K562 (cell line): Measurements from ENCODE around the gene LMBR1. TPM values are rescaled to one million over a fixed set of nuclear protein-coding genes. Genes with fewer than 3 reads are reported as not detected.

Experiments used
- ARID1B ChIP-seq: fragments of 450-650 bp; IDR thresholded peaks from 2 replicates; pipeline ENCODE4 v1.6.1; 2016; ENCODE audit warnings: antibody characterized with exemption, mild to moderate bottlenecking, inconsistent platforms
- ARID3A ChIP-seq: IDR thresholded peaks from 2 replicates; pipeline ENCODE4 v1.6.1; 2012; ENCODE audit warnings: low read depth, low read length, improper control_type of control experiment, borderline replicate concordance
- ARID3B ChIP-seq: fragments of 250-450 bp; sonication (Bioruptor Pico); IDR thresholded peaks from 2 replicates; pipeline ENCODE4 v1.4.0; 2020; ENCODE audit warnings: borderline replicate concordance
- ASH1L ChIP-seq: fragments of 450-650 bp; IDR thresholded peaks from 2 replicates; pipeline ENCODE4 v1.6.1; 2018; ENCODE audit warnings: borderline replicate concordance, mild to moderate bottlenecking, low read depth; ENCODE audit not compliant: partially characterized antibody
- CREB1 ChIP-seq, 2 experiments: sonication (generic) in 1 of 2; formaldehyde crosslinking in 1 of 2; IDR thresholded peaks; 2 replicates each; pipeline versions ENCODE4 v1.6.1 to v1.8.0; 2012 to 2022; ENCODE audit warnings: inconsistent platforms in 1 of 2, mild to moderate bottlenecking in 1 of 2, missing genetic modification reagents in 1 of 2, moderate library complexity in 1 of 2
- EP300 ChIP-seq: IDR thresholded peaks from 2 replicates; pipeline ENCODE4 v1.6.1; 2012; ENCODE audit warnings: low read length, improper control_type of control experiment
- FOXK1 ChIP-seq: sonication (generic); formaldehyde crosslinking; IDR thresholded peaks from 2 replicates; pipeline ENCODE4 v1.8.0; 2022; ENCODE audit warnings: missing genetic modification reagents, mild to moderate bottlenecking, borderline replicate concordance
- HMBOX1 ChIP-seq: sonication (generic); IDR thresholded peaks from 2 replicates; pipeline ENCODE4 v1.6.1; 2016
- KDM2B ChIP-seq: fragments of 250-450 bp; sonication (Bioruptor Pico); IDR thresholded peaks from 2 replicates; pipeline ENCODE4 v1.8.0; 2021; ENCODE audit warnings: mild to moderate bottlenecking, moderate library complexity
- KDM5B ChIP-seq: fragments of 200-600 bp; sonication (generic); IDR thresholded peaks from 2 replicates; pipeline ENCODE4 v1.6.1; 2012; ENCODE audit warnings: low read depth, mild to moderate bottlenecking, moderate library complexity, low read length, control low read depth, inconsistent platforms; ENCODE audit not compliant: insufficient replicate concordance
- KLF16 ChIP-seq: IDR thresholded peaks from 2 replicates; pipeline ENCODE4 v1.6.1; 2016; ENCODE audit warnings: antibody characterized with exemption
- L3MBTL2 ChIP-seq: fragments of 450-650 bp; IDR thresholded peaks from 2 replicates; pipeline ENCODE4 v1.6.1; 2016; ENCODE audit warnings: mild to moderate bottlenecking, moderate library complexity
- MAFK ChIP-seq: IDR thresholded peaks from 2 replicates; pipeline ENCODE4 v1.6.1; 2011; ENCODE audit warnings: low read length, improper control_type of control experiment
- MIER1 ChIP-seq: fragments of 450-650 bp; IDR thresholded peaks from 2 replicates; pipeline ENCODE4 v1.6.1; 2016; ENCODE audit warnings: antibody characterized with exemption, mild to moderate bottlenecking, low read depth
- MYBL2 ChIP-seq, 2 experiments: fragments of 450-650 bp in 1 of 2; sonication (generic) in 1 of 2; formaldehyde crosslinking in 1 of 2; IDR thresholded peaks; 2 replicates each; pipeline versions ENCODE4 v1.6.1 to v1.8.1; 2017 to 2022; ENCODE audit warnings: borderline replicate concordance in 1 of 2, inconsistent platforms in 1 of 2, low read depth in 1 of 2, mild to moderate bottlenecking in 1 of 2, missing genetic modification reagents in 1 of 2, moderate library complexity in 1 of 2
- PURB ChIP-seq: sonication (generic); formaldehyde crosslinking; IDR thresholded peaks from 2 replicates; pipeline ENCODE4 v1.9.0; 2021; ENCODE audit warnings: low read depth, mild to moderate bottlenecking, missing genetic modification reagents
- TAF1 ChIP-seq: IDR thresholded peaks from 2 replicates; pipeline ENCODE4 v1.6.1; 2011; ENCODE audit warnings: mild to moderate bottlenecking, low read length, moderate library complexity; ENCODE audit not compliant: insufficient read depth, control insufficient read depth, severe bottlenecking; ENCODE audit errors: extremely low read depth
- TCF3 ChIP-seq: sonication (generic); formaldehyde crosslinking; IDR thresholded peaks from 2 replicates; pipeline ENCODE4 v1.4.0; 2020; ENCODE audit warnings: mild to moderate bottlenecking, missing genetic modification reagents
- ZBTB34 ChIP-seq: fragments of 250-450 bp; sonication (Bioruptor Pico); IDR thresholded peaks from 2 replicates; pipeline ENCODE4 v1.8.0; 2021; ENCODE audit warnings: mild to moderate bottlenecking, moderate library complexity
- ZNF12 ChIP-seq: sonication (generic); formaldehyde crosslinking; IDR thresholded peaks from 2 replicates; pipeline ENCODE4 v1.4.0; 2020; ENCODE audit warnings: mild to moderate bottlenecking, missing genetic modification reagents
- polyA plus RNA-seq, 8 experiments: library from polyadenylated mRNA; depleted of rRNA in 4 of 8; stranded (reverse) in 5 of 8; unstranded in 3 of 8; fragments of >200 nt; fragmentation: Nextera tagmentation in 2 of 8; fragmentation: Illumina TruSeq in 1 of 8; extraction: Ambion mirVana in 2 of 8; extraction: Trizol in 1 of 8; gene quantifications; 2 replicates each; pipeline versions ENCODE4 v1.2.1 to v1.2.3, GENCODE V29; 2011 to 2014; ENCODE audit warnings: inconsistent platforms in 1 of 8, missing spikeins in 1 of 8
- total RNA-seq, 7 experiments: library from RNA; depleted of rRNA in 6 of 7; stranded (reverse); fragments of >200 nt in 6 of 7; fragmentation: Illumina TruSeq in 2 of 7; extraction: Trizol in 2 of 7; gene quantifications; 2 replicates each; pipeline versions ENCODE4 v1.2.1 to v1.2.3, GENCODE V29; 2011 to 2021; ENCODE audit warnings: low replicate concordance in 1 of 7

Gene LMBR1
- total and polyA plus RNA-seq, 9 of the 15 experiments (the other 6 are each of a cell fraction or from before 2014, with no cell fraction given) = 7.7 to 90.0 (median 59.9) TPM

GRCh38 chr7:156638443-156639077 is 254.4 kb downstream of the LMBR1 start (continued):
- no peak for TF ChIP-seq ZBTB34 (CRISPR knock-in tag)
- TF ChIP-seq MIER1 = 0 out of 2 replicates have a peak, but pooled peaks have one; percentile 51
- TF ChIP-seq KLF16 = peak; percentile 69
- no peak for TF ChIP-seq ASH1L
- TF ChIP-seq ZNF12 (CRISPR knock-in tag) = no peak
- TF ChIP-seq ARID1B = peak; percentile 56; the same call in 1 of the 2 replicates
- no peak for TF ChIP-seq MAFK
- TF ChIP-seq ARID3B (CRISPR knock-in tag) = no peak
- no peak for TF ChIP-seq KDM2B (CRISPR knock-in tag)
- TF ChIP-seq EP300 = no peak; the same call in 1 of the 2 replicates
- peak; percentile 34 for TF ChIP-seq KDM5B
- TF ChIP-seq FOXK1 (CRISPR knock-in tag) = peak; percentile 24; the same call in 1 of the 2 replicates
- TF ChIP-seq TCF3 (CRISPR knock-in tag) = 0 out of 2 replicates have a peak, but pooled peaks have one; percentile 8
- TF ChIP-seq HMBOX1 = peak; percentile 62; the same call in 1 of the 2 replicates
- TF ChIP-seq CREB1 (IDR thresholded peaks at IDR 0.05) = peak; percentile 68; the same call in 1 of the 2 replicates
- no peak for TF ChIP-seq CREB1 (CRISPR knock-in tag; IDR thresholded peaks at IDR 0.05)
- TF ChIP-seq MYBL2 (IDR thresholded peaks at IDR 0.05; ENCODE audit: low read depth) = no peak
- TF ChIP-seq MYBL2 (CRISPR knock-in tag; IDR thresholded peaks at IDR 0.05; ENCODE audit: borderline replicate concordance) = no peak
- no peak for TF ChIP-seq PURB
- TF ChIP-seq TAF1 = peak; percentile 49
- TF ChIP-seq L3MBTL2 = peak; percentile 44; the same call in 1 of the 2 replicates
- TF ChIP-seq ARID3A = 0 out of 2 replicates have a peak, but pooled peaks have one; percentile 36
